ENCODE measurements around the gene LMO3. TPM values are rescaled to one million over a fixed set of nuclear protein-coding genes. Genes with fewer than 3 reads are reported as not detected.

LMO3 gene
- total and polyA plus RNA-seq, 2 of the 4 experiments (the other 2 are of a cell fraction): 0.54 to 0.84 TPM

- no peak overlapping the region for H3K27ac ChIP-seq (ENCODE audit: insufficient read depth, low read length)
- no peak overlapping the region for H2BK20ac ChIP-seq (ENCODE audit: low read depth, low read length)
- in situ Hi-C loops (cut with MboI; ENCODE audit: low sequenced_read_pairs) (no loop called here), dilution Hi-C loops (cut with HindIII; ENCODE audit: low sequenced_read_pairs, unreplicated experiment) (no loop called here), intact Hi-C loops (cut with micrococcal nuclease) (no loop called here)
- TF ChIP-seq ELK1 (IDR thresholded peaks at IDR 0.05; ENCODE audit: borderline replicate concordance, low read depth, low read length) (no peak), CTCF (conservative IDR thresholded peaks at IDR 0.05; ENCODE audit: low read depth, low read length) (no peak), BHLHE40 (IDR thresholded peaks at IDR 0.05; ENCODE audit: low read depth, low read length) (no peak), NFE2L2 (IDR thresholded peaks at IDR 0.05; ENCODE audit: low read depth, low read length) (no peak), POLR2A (IDR thresholded peaks at IDR 0.05; ENCODE audit: low read depth, low read length) (no peak), RFX5 (IDR thresholded peaks at IDR 0.05; ENCODE audit: low read depth, low read length) (no peak), CHD1 (IDR thresholded peaks at IDR 0.05; ENCODE audit: low read depth, low read length) (no peak), SMC3 (IDR thresholded peaks at IDR 0.05; ENCODE audit: low read depth, low read length) (no peak), RCOR1 (IDR thresholded peaks at IDR 0.05; ENCODE audit: insufficient replicate concordance, low read length) (no peak), MXI1 (IDR thresholded peaks at IDR 0.05; ENCODE audit: borderline replicate concordance, low read depth, low read length) (no peak), FOS (IDR thresholded peaks at IDR 0.05; ENCODE audit: low read depth, low read length) (no peak), RAD21 (IDR thresholded peaks at IDR 0.05; ENCODE audit: low read length) (no peak), CEBPB (IDR thresholded peaks at IDR 0.05; ENCODE audit: low read depth, low read length) (no peak), USF2 (IDR thresholded peaks at IDR 0.05; ENCODE audit: low read depth, low read length) (no peak), MAFK (IDR thresholded peaks at IDR 0.05; ENCODE audit: low read depth, low read length) (no peak)
- no TSS peak for BruUV-seq (replicated peaks)
- H2BK120ac ChIP-seq (ENCODE audit: low read depth, low read length): no peak overlapping the region
- H3K4me2 ChIP-seq (ENCODE audit: low read depth, low read length): no peak overlapping the region
- ChIA-PET POLR2A (ENCODE audit: unreplicated experiment) (no interaction called here), CTCF (no interaction called here)
- no CpG with 5 or more reads among the region's 5 CpGs for WGBS, 2 experiments (ENCODE audit: extremely low coverage in 2 of 2, insufficient read length in 1 of 2)
- no peak overlapping the region for H2BK15ac ChIP-seq (ENCODE audit: low read depth, low read length)
- H2AFZ ChIP-seq (replicated peaks; ENCODE audit: low read length, poor library complexity): no peak overlapping the region
- peaks cover 2% of the 10 kb centered on the region; the same call in 1 of the 2 replicates for H3K4me1 ChIP-seq (ENCODE audit: control insufficient read depth, insufficient read depth, low read length)
- no peak overlapping the region for H3K14ac ChIP-seq (replicated peaks; ENCODE audit: low read depth, low read length)
- no peak overlapping the region for H3K4ac ChIP-seq (ENCODE audit: low read depth, low read length)
- DNase-seq (no peak), ATAC-seq (ENCODE audit: low read depth) (no peak)
- H3K79me1 ChIP-seq (ENCODE audit: low read depth in 1 of 2, low read length in 2 of 2): no peaks in the 10 kb centered on the region
- no peak overlapping the region for H2AK9ac ChIP-seq (replicated peaks; ENCODE audit: low read depth, low read length, poor library complexity)
- H3K9me3 ChIP-seq (ENCODE audit: control insufficient read depth, insufficient read depth, low read length): no peaks in the 10 kb centered on the region
- H3K9ac ChIP-seq (ENCODE audit: low read depth, low read length): no peak overlapping the region
- H2BK5ac ChIP-seq (ENCODE audit: low read depth, low read length, poor library complexity, severe bottlenecking): no peak overlapping the region
- H4K20me1 ChIP-seq (ENCODE audit: insufficient read depth, low read length): no peaks in the 10 kb centered on the region
- H3K56ac ChIP-seq (ENCODE audit: extremely low read depth, insufficient read depth, low read length): no peak overlapping the region
- no peak overlapping the region for H4K91ac ChIP-seq (ENCODE audit: insufficient read depth, low read depth, low read length)
- no peak overlapping the region for H2AK5ac ChIP-seq (ENCODE audit: low read depth, low read length)
- H4K5ac ChIP-seq (ENCODE audit: low read depth, low read length): no peak overlapping the region
- H3K4me3 ChIP-seq (ENCODE audit: insufficient read depth, low read depth, low read length): no peak overlapping the region
- H3K9me1 ChIP-seq (ENCODE audit: insufficient read depth, low read length): no peaks in the 10 kb centered on the region; the same call in 1 of the 2 replicates
- no peak overlapping the region for H4K8ac ChIP-seq (ENCODE audit: low read depth in 2 of 2, low read length in 2 of 2)
- no peak overlapping the region for H3K18ac ChIP-seq (ENCODE audit: low read depth, low read length)
- H3K23ac ChIP-seq (ENCODE audit: low read depth, low read length): no peak overlapping the region
- H3K36me3 ChIP-seq (ENCODE audit: control insufficient read depth, insufficient read depth, low read length): no peaks in the 10 kb centered on the region
- H3K27me3 ChIP-seq (ENCODE audit: control insufficient read depth, insufficient read depth, low read length): peaks cover 8% of the 10 kb centered on the region
These were observed 5.4 kb downstream of the LMO3 start for GRCh38 chr12:16600525-16600924.
